ENCODE results near the gene CUX1. TPM values are rescaled to one million over a fixed set of nuclear protein-coding genes. Genes with fewer than 3 reads are reported as not detected.

The CUX1 gene
- total and polyA plus RNA-seq, 4 donors = 40.5 to 138 (median 69.1) TPM

DNA sequence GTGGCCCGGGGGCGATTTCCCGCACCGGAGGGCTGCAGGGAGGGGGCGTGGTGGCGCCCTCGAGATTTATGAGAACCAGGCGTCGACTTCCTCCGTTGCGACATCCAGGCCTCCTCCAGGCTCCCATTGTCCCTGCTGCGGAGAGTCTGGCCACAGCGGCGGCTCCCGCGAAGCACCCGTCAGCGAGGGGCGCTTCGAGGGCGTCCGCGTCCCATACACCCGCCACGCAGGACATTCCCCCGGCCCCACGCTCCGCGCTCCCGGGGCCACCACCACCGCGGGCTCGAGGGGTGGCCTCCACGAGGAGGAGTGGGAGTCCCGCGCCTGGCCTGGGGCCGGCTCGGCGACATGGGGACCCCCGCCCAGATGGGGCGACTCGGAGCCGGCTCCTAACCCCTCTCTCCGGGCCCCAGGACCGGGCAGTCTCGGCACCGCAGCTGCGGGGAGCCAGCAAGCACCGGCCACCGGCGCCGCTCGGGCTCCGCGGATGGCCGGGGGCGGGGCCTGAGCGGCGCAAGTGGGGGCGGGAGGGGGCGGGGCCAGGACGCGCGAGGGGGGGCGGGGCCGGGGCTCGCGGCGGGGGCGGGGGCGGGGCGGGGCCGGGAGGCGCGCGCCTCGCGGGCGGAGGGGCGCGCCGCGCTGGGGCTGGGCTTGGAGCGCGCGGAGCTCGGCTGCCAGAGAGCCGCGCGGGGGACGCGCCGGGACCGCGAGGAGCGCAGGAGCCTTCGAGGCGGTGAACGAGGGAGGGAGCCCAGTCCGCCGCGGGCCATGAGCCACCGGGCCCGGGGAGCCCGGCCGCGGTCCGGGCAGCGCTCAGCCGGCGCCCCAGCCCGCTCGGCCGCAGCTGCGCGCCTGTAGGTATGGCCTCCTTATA lies 469.0 kb downstream of the CUX1 start, which contains the start of gene SH2B2:
Gene SH2B2, plus strand, starts transcription at position 632 of the 874 bp plus-strand sequence. CDS start 13,683 bp downstream, outside the sequence.
- WGBS, 2 donors = 0% methylated on average over 48 to 111 of the region's 116 CpGs
- peak within 1 kb of the TSS in 1 of 2 donors; percentile 46 for H3K9ac ChIP-seq (ENCODE audit: insufficient read depth in 1 of 2, low read length in 2 of 2)
- H3K27me3 ChIP-seq (ENCODE audit: control insufficient read depth in 3 of 3, insufficient read depth in 3 of 3, low read length in 2 of 3) = no peaks in the 10 kb centered on the region
- H3K4me1 ChIP-seq (ENCODE audit: control insufficient read depth in 5 of 5, insufficient read depth in 5 of 5, low read length in 5 of 5) = peaks cover 0 to 28% (median 9%) of the 10 kb centered on the region in 5 donors
- DNase-seq (peak; percentile 82 to 92 (median 87)), ATAC-seq (ENCODE audit: insufficient read depth, low FRiP score) (peak; percentile 61)
- H3K36me3 ChIP-seq (ENCODE audit: control insufficient read depth in 4 of 4, insufficient read depth in 4 of 4, low read length in 4 of 4) = no peaks in the 10 kb centered on the region
- H3K4me3 ChIP-seq = peak within 1 kb of the TSS; percentile 73
- TF ChIP-seq, protein P1, sequence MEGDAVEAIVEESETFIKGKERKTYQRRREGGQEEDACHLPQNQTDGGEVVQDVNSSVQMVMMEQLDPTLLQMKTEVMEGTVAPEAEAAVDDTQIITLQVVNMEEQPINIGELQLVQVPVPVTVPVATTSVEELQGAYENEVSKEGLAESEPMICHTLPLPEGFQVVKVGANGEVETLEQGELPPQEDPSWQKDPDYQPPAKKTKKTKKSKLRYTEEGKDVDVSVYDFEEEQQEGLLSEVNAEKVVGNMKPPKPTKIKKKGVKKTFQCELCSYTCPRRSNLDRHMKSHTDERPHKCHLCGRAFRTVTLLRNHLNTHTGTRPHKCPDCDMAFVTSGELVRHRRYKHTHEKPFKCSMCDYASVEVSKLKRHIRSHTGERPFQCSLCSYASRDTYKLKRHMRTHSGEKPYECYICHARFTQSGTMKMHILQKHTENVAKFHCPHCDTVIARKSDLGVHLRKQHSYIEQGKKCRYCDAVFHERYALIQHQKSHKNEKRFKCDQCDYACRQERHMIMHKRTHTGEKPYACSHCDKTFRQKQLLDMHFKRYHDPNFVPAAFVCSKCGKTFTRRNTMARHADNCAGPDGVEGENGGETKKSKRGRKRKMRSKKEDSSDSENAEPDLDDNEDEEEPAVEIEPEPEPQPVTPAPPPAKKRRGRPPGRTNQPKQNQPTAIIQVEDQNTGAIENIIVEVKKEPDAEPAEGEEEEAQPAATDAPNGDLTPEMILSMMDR (IDR thresholded peaks at IDR 0.05; ENCODE audit: control extremely low read depth, extremely low read depth) = no peak
- H3K27ac ChIP-seq (ENCODE audit: low read depth in 1 of 2, low read length in 1 of 2) = peak within 1 kb of the TSS; percentile 82 to 85
- no peaks in the 10 kb centered on the region for H3K9me3 ChIP-seq (ENCODE audit: control insufficient read depth in 4 of 4, insufficient read depth in 3 of 4, low read length in 3 of 4)

DNA sequence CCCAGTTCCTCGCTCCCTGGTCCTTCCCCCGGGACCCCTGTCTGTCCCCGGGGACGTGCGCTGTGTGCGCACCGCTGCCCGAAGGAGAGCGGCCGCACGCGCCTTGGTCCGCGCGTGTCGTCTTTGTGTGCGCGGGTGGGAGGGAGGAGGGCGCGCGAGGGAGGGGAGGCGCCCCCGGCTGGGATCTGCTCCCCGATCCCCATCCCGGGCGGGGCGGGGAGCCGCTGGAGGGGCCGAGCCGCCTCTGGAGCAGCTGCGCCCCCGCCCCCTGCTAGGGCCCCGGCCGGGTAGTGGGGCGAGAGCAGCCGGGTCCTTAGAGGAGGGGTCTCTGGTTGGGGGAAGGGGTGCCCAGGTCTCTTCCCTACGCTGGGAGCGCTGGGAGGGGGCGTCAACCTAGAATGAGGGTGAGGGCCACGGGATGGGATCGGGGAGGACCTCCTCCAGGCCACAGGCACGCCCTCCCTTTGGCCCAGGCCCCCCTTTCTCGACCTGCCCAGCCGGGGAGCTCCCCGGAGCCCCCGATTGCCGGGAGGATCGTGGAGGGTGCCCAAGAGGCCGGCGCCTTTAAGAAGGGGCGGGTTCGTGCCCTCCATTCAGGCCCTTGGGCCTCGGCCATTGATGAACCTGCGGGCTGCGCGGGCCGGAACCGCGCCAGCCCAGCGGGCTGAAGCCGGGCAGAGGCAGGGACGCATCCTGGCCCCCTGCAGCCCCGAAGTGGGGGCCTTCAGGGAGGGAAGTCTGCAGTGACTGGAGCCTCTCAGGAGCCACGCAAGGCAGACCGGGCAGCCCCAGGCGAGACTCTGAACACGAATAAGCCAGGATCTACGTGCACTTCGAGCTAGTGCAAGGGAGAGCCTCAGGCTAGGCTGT lies 469.9 kb downstream of the CUX1 start:
- Histone ChIP-seq H3K9me3 (ENCODE audit: control insufficient read depth in 4 of 4, insufficient read depth in 3 of 4, low read length in 3 of 4) (no peaks in the 10 kb centered on the region), H3K4me1 (ENCODE audit: control insufficient read depth in 5 of 5, insufficient read depth in 5 of 5, low read length in 5 of 5) (peaks cover 0 to 28% (median 9%) of the 10 kb centered on the region in 5 donors), H3K27me3 (ENCODE audit: control insufficient read depth in 3 of 3, insufficient read depth in 3 of 3, low read length in 2 of 3) (no peaks in the 10 kb centered on the region), H3K36me3 (ENCODE audit: control insufficient read depth in 4 of 4, insufficient read depth in 4 of 4, low read length in 4 of 4) (no peaks in the 10 kb centered on the region), H3K27ac (ENCODE audit: low read depth in 1 of 2, low read length in 1 of 2) (peak overlapping the region in 1 of 2 donors; percentile 35), H3K4me3 (peak overlapping the region; percentile 73), H3K9ac (ENCODE audit: insufficient read depth in 1 of 2, low read length in 2 of 2) (peak overlapping the region in 1 of 2 donors; percentile 28)
- ATAC-seq (ENCODE audit: insufficient read depth, low FRiP score) (peak; percentile 38), DNase-seq (peak; percentile 22 to 35 (median 26))
- 0 to 1% methylated on average over 49 to 69 of the region's 69 CpGs for WGBS, 2 donors
- TF ChIP-seq, protein P1 (IDR thresholded peaks at IDR 0.05; ENCODE audit: control extremely low read depth, extremely low read depth) = no peak

DNA sequence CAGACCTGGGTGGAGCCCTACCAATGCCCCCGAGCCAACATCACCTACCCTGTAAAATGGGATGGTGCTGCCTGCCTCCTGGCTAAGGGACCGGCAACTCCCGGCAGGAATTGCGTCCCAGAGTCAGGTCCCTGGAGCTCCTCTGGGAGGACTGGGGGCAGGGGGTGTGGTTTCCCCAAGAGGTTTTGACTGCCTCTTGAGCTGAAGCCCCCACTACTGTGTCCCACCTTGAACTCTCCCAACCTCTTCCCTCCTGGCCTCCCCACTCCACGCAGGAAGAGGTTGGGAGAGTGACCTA lies 470.5 kb downstream of the CUX1 start:
- no peak for ATAC-seq (ENCODE audit: insufficient read depth, low FRiP score)
- H3K4me1 ChIP-seq (ENCODE audit: control insufficient read depth in 5 of 5, insufficient read depth in 5 of 5, low read length in 5 of 5) = peaks cover 0 to 28% (median 9%) of the 10 kb centered on the region in 5 donors
- TF ChIP-seq, protein P1 (IDR thresholded peaks at IDR 0.05; ENCODE audit: control extremely low read depth, extremely low read depth) = no peak
- no peaks in the 10 kb centered on the region for H3K9me3 ChIP-seq (ENCODE audit: control insufficient read depth in 4 of 4, insufficient read depth in 3 of 4, low read length in 3 of 4)
- H3K36me3 ChIP-seq (ENCODE audit: control insufficient read depth in 4 of 4, insufficient read depth in 4 of 4, low read length in 4 of 4) = no peaks in the 10 kb centered on the region
- no peaks in the 10 kb centered on the region for H3K27me3 ChIP-seq (ENCODE audit: control insufficient read depth in 3 of 3, insufficient read depth in 3 of 3, low read length in 2 of 3)
- peak overlapping the region in 1 of 2 donors; percentile 28 for H3K9ac ChIP-seq (ENCODE audit: insufficient read depth in 1 of 2, low read length in 2 of 2)
- peak overlapping the region; percentile 73 for H3K4me3 ChIP-seq
- WGBS, 2 donors = 14 to 23% methylated on average over 5 of the region's 5 CpGs
- H3K27ac ChIP-seq (ENCODE audit: low read depth in 1 of 2, low read length in 1 of 2) = no peak overlapping the region
- no peak for DNase-seq
